Heart right ventricle (tissue), 16 donors: Measurements from ENCODE around the gene KANSL3. TPM values are rescaled to one million over a fixed set of nuclear protein-coding genes. Genes with fewer than 3 reads are reported as not detected.
A peak's percentile ranks its signal among the peaks of the same experiment; 100 is the strongest.

ENCODE experiments used
- ATAC-seq, 8 donors: fragments of 200-7000 bp; cut with Tn5 transposase; one replicate each; pipeline ENCODE4 v1.9.1; 2020; ENCODE audit warnings: mild to moderate bottlenecking in 8 of 8, moderate library complexity in 8 of 8, moderate number of reproducible peaks in 1 of 8
- DNase-seq, 2 donors: peaks; one replicate each; pipeline ENCODE4 v3.0.0-alpha.2; 2020
- H3K27ac ChIP-seq, 10 donors: fragments of 200-600 bp; sonication (generic) in 2 of 10; one replicate each; pipeline versions ENCODE4 v1.5.0 to v1.8.0; 2020 to 2022; ENCODE audit warnings: mild to moderate bottlenecking in 3 of 10
- H3K27me3 ChIP-seq, 7 donors: fragments of 200-600 bp; one replicate each; pipeline ENCODE4 v1.8.0; 2021 to 2022; ENCODE audit warnings: mild to moderate bottlenecking in 2 of 7
- H3K36me3 ChIP-seq, 9 donors: fragments of 200-600 bp; sonication (generic) in 1 of 9; one replicate each; pipeline versions ENCODE4 v1.5.0 to v1.8.0; 2020 to 2022; ENCODE audit warnings: mild to moderate bottlenecking in 2 of 9
- H3K4me1 ChIP-seq, 9 donors: fragments of 200-600 bp; sonication (generic) in 1 of 9; one replicate each; pipeline versions ENCODE4 v1.5.0 to v1.8.0; 2020 to 2022; ENCODE audit warnings: mild to moderate bottlenecking in 4 of 9
- H3K4me3 ChIP-seq, 10 donors: fragments of 200-600 bp; sonication (generic) in 2 of 10; one replicate each; pipeline versions ENCODE4 v1.5.0 to v1.8.0; 2020 to 2022; ENCODE audit warnings: mild to moderate bottlenecking in 7 of 10, moderate library complexity in 2 of 10
- H3K9me3 ChIP-seq, 11 donors: fragments of 200-600 bp in 10 of 11; sonication (generic) in 2 of 11; one replicate each; pipeline versions ENCODE4 v1.5.0 to v1.8.0; 2013 to 2022; ENCODE audit warnings: mild to moderate bottlenecking in 2 of 11, control low read depth in 1 of 11, moderate library complexity in 1 of 11
- CTCF ChIP-seq, 9 donors: fragments of 200-600 bp; sonication (generic) in 2 of 9; IDR thresholded peaks; one replicate each; pipeline versions ENCODE4 v1.5.0 to v1.8.0; 2021 to 2022; ENCODE audit warnings: antibody characterized with exemption in 9 of 9, mild to moderate bottlenecking in 5 of 9, moderate library complexity in 1 of 9
- WGBS, 2 donors: extraction: QIAGEN DNeasy Blood & Tissue Kit; methylation state at CpG; one replicate each; pipeline ENCODE4 v1.1.7; 2013; ENCODE audit warnings: inconsistent platforms in 1 of 2; 5-methylcytosine and 5-hydroxymethylcytosine counted together
- intact Hi-C, 10 donors: fragments of 100-400 bp; cut with DNase I; formaldehyde crosslinking; loops; one replicate each; pipeline versions ENCODE4 v1.11.1 to v1.14.2; 2022
- polyA plus RNA-seq, 2 donors: library from polyadenylated mRNA; stranded (reverse); fragments of 200-250 nt; gene quantifications; one replicate each; pipeline ENCODE4 v1.2.3, GENCODE V29; 2013
- total RNA-seq, 10 donors: library from RNA; stranded (reverse); fragmentation: NEBNext Ultra II Directional in 3 of 10; extraction: Animal tissue kit (Norgen Biotek cat#: 25700) in 3 of 10; gene quantifications; one replicate each; pipeline versions ENCODE4 v1.2.1 to v1.2.4, GENCODE V29; 2021 to 2023
- donor health status: Arrhythmogenic right ventricular cardiomyopathy.
- donor health status: ischemic (EF 13 %, LVEDD 7.1; RV severe dilation, severe dysfunction).
- donor health status: healthy with polysubstance abuse.
- donor health status: DM: no; HTN: yes; CAD: no.
- donor health status: DM: no; HTN: no; CAD: no.
- donor health status: ischemic (EF 25% LVEDD 6.9; RV normal size, moderate dysfunction).
- donor health status: ischemic (EF 25% LVEDD 5.7; RV mildly dilated, moderate dysfunction).
- donor health status: healthy.
- donor health status: DM: yes; HTN: yes; CAD: no.
- donor health status: Ischemic cardiomyopathy.
- donor health status: ischemic (EF 35%, LVEDD 5.7; RV mildly dilated, moderate dysfunction).
- donor health status: nonischemic (EF 11% LVEDD 7.7; RV severe dilation, severe dysfunction).
- donor health status: DM: yes; HTN: yes; CAD: no.
- donor health status: PGD.
- donor health status: ischemic (EF 29% LVEDD 5.4; RV normal size, mild dysfunction).
- donor health status: nonischemic (EF 23%, LVEDD 6.1; RV moderate dilation, normal function).

The KANSL3 gene
- total and polyA plus RNA-seq, 12 donors: 12.5 to 38.1 (median 30.4) TPM

GRCh38 chr2:96587843-96588242, 50.3 kb downstream of the KANSL3 start:
- TF ChIP-seq CTCF (IDR thresholded peaks at IDR 0.05): no peak
- 98% methylated on average over 1 of the region's 1 CpG for WGBS, 2 donors
- DNase-seq (no peak), ATAC-seq (no peak)
- Histone ChIP-seq H3K27me3 (no peaks in the 10 kb centered on the region), H3K9me3 (no peaks in the 10 kb centered on the region), H3K4me1 (peaks cover 0 to 14% (median 0%) of the 10 kb centered on the region in 9 donors), H3K4me3 (no peak overlapping the region), H3K36me3 (peaks cover 0 to 36% (median 7%) of the 10 kb centered on the region in 9 donors), H3K27ac (no peak overlapping the region)
- intact Hi-C loops: no loop called here

GRCh38 chr2:96584017-96584416, 54.1 kb downstream of the KANSL3 start:
- Histone ChIP-seq H3K9me3 (no peaks in the 10 kb centered on the region), H3K4me3 (no peak overlapping the region), H3K4me1 (peaks cover 0 to 3% (median 0%) of the 10 kb centered on the region in 9 donors), H3K27me3 (no peaks in the 10 kb centered on the region), H3K27ac (peak overlapping the region in 1 of 10 donors; percentile 29), H3K36me3 (peaks cover 0 to 22% (median 0%) of the 10 kb centered on the region in 9 donors)
- TF ChIP-seq CTCF (IDR thresholded peaks at IDR 0.05): no peak
- intact Hi-C loops: no loop called here
- 63 to 71% methylated on average over 4 of the region's 4 CpGs for WGBS, 2 donors
- ATAC-seq (peak in 6 of 8 donors; percentile 50 to 76 (median 64)), DNase-seq (no peak)

GRCh38 chr2:96580771-96581170, 57.3 kb downstream of the KANSL3 start:
- Histone ChIP-seq H3K36me3 (peaks cover 0 to 16% (median 0%) of the 10 kb centered on the region in 9 donors), H3K27me3 (no peaks in the 10 kb centered on the region), H3K4me3 (no peak overlapping the region), H3K27ac (no peak overlapping the region), H3K9me3 (no peaks in the 10 kb centered on the region), H3K4me1 (peaks cover 0 to 3% (median 0%) of the 10 kb centered on the region in 9 donors)
- peak in 5 of 9 donors; percentile 25 to 44 (median 27) for TF ChIP-seq CTCF (IDR thresholded peaks at IDR 0.05)
- intact Hi-C loops: no loop called here
- ATAC-seq (peak in 2 of 8 donors; percentile 46 to 53), DNase-seq (no peak)
- 83 to 91% methylated on average over 4 of the region's 4 CpGs for WGBS, 2 donors

GRCh38 chr2:96579422-96579821, 58.7 kb downstream of the KANSL3 start:
- H3K27me3 ChIP-seq: no peaks in the 10 kb centered on the region
- peaks cover 0 to 3% (median 0%) of the 10 kb centered on the region in 9 donors for H3K4me1 ChIP-seq
- peaks cover 0 to 11% (median 0%) of the 10 kb centered on the region in 9 donors for H3K36me3 ChIP-seq
- TF ChIP-seq CTCF (IDR thresholded peaks at IDR 0.05): no peak
- H3K4me3 ChIP-seq: no peak overlapping the region
- intact Hi-C loops: no loop called here
- no peaks in the 10 kb centered on the region for H3K9me3 ChIP-seq
- no peak overlapping the region for H3K27ac ChIP-seq
- 100% methylated on average over 2 of the region's 2 CpGs for WGBS, 2 donors
- DNase-seq (no peak), ATAC-seq (no peak)
